T-helper 1 cell treated with Interleukin-12 subunit alpha and Interleukin-12 subunit beta and Interleukin-4 antibody, amounts not matched to agents 30 μg/mL and 1 μg/mL, for 36 hours (primary cell): ENCODE results near the gene RCC2.
"Not testable (repeated sequence)": the region's sequence is repeated elsewhere in the genome, so short reads cannot be mapped to it uniquely, and the experiment has no call there.

Source experiments
- H3K27ac Mint-ChIP-seq: one replicate; pipeline ENCODE4 v1.8.0; 2021; ENCODE audit warnings: mild to moderate bottlenecking, mixed read lengths
- H3K27me3 Mint-ChIP-seq: one replicate; pipeline ENCODE4 v1.8.0; 2021; ENCODE audit warnings: low read depth, mixed read lengths
- H3K36me3 Mint-ChIP-seq: one replicate; pipeline ENCODE4 v1.8.0; 2021; ENCODE audit warnings: low read depth, mixed read lengths
- H3K4me1 Mint-ChIP-seq: one replicate; pipeline ENCODE4 v1.8.0; 2021; ENCODE audit warnings: low read depth, mixed read lengths
- H3K4me3 Mint-ChIP-seq: one replicate; pipeline ENCODE4 v1.8.0; 2021; ENCODE audit warnings: mild to moderate bottlenecking, moderate library complexity, mixed read lengths
- H3K9me3 Mint-ChIP-seq: one replicate; pipeline ENCODE4 v1.8.0; 2021; ENCODE audit warnings: mixed read lengths

Gene RCC2

DNA sequence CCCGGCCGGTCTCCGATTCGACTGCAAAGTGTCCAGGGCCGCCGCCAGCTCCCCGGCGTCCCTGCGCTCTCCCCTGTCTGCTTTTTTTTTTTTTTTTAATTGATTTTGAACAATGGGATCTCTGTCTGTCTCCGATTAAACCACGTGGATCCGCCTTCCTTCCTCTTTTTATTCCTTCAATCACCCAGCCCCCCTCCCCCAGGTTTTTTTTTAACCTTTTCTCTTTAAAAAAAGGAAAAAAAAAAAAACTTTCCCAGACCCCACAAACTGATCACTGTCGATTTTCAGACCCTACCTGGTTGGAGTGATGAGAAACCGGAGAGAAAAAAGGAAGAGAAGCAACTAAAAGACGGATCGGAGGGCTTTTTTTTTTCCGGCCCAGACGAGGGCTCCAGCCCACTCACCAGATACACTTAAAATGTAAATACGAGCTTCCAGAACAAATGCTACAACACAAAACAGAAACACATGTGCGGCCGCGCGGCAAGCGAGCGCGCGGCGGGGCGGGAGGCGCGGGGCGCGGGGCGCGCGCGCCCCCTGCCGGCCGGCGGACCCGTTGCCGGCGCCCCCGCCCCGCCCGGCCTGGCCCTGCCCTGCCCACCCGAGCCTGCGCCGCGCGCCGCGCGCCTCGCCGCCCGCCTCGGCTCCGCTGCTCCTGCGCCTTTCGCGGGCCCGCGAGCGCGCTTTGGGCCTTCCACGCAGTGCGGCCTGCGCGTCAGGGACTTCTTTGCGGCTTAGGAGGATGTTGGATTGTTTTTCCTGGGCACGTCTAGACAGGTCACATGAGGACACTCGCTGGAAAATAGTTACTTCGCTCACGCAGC lies at the start of gene RCC2:
TSS of gene RCC2 (minus strand) at position 428 of the 824 bp plus-strand sequence. CDS start 1,163 bp downstream, outside the sequence.
- Mint-ChIP-seq H3K4me3 (peak within 1 kb of the TSS; percentile 95), H3K36me3 (peaks cover 9% of the 10 kb centered on the region), H3K27ac (peak within 1 kb of the TSS; percentile 96), H3K9me3 (no peaks in the 10 kb centered on the region), H3K27me3 (no peaks in the 10 kb centered on the region), H3K4me1 (peaks cover 38% of the 10 kb centered on the region)

DNA sequence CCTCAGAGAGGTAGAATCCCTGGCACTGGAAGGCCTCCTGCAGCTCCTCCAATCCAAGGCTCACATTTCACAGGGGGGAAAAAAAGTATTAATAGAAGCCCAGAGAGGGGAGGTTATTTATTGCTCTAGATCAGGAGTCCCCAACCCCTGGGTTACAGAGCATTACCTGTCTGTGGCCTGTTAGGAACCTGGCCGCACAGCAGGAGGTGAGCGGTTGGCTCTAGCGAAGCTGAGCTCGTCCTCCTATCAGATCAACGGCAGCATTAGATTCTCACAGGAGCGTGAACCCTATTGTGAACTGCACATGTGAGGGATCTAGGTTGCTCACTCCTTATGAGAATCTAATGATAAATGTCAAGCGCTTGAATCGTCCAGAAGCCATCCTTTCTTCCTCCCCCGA lies 46.8 kb upstream of the RCC2 start:
- H3K4me3 Mint-ChIP-seq, result no peak overlapping the region
- no peaks in the 10 kb centered on the region for H3K36me3 Mint-ChIP-seq
- no peaks in the 10 kb centered on the region for H3K27me3 Mint-ChIP-seq
- peaks cover 2% of the 10 kb centered on the region for H3K4me1 Mint-ChIP-seq
- H3K27ac Mint-ChIP-seq, result no peak overlapping the region
- H3K9me3 Mint-ChIP-seq, result no peaks in the 10 kb centered on the region

DNA sequence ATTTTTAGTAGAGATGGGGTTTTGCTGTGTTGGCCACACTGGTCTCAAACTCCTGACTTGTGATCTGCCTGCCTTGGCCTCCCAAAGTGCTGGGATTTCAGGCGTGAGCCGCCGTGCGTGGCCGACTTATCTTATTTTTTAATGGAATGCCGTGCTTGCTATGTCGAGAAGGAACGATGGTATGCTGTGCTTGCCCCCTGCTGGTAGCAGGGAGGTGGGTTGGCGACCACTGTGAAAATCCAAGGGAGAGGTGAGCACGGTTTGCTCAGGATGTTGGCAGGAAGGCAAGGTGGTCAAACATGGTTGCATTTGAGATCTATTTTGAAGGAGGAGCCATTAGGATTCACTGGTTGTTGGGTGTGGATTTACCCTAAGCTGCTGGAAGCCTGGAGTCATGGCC lies 45.8 kb upstream of the RCC2 start:
- no peak overlapping the region for H3K27ac Mint-ChIP-seq
- H3K4me1 Mint-ChIP-seq, result peaks cover 2% of the 10 kb centered on the region
- no peaks in the 10 kb centered on the region for H3K27me3 Mint-ChIP-seq
- no peak overlapping the region for H3K4me3 Mint-ChIP-seq
- H3K9me3 Mint-ChIP-seq, result no peaks in the 10 kb centered on the region
- H3K36me3 Mint-ChIP-seq, result no peaks in the 10 kb centered on the region

DNA sequence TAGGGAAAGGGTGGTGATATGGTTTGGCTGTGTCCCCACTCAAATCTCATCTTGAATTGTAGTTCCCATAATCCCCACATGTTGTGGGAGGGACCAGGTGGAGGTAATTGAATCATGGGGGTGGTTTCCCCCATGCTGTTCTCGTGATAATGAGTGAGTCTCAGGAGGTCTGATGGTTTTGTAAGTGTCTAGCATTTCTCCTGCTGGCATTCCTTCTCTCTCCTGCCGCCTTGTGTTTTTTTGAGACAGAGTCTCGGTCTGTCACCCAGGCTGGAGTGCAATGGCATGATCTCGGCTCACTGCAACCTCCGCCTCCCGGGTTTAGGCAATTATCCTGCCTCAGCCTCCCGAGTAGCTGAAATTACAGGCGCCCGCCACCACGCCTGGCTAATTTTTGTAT lies 42.5 kb upstream of the RCC2 start:
- not testable (repeated sequence) for H3K4me3 Mint-ChIP-seq, H3K9me3 Mint-ChIP-seq, H3K27me3 Mint-ChIP-seq, H3K4me1 Mint-ChIP-seq, H3K36me3 Mint-ChIP-seq, H3K27ac Mint-ChIP-seq

DNA sequence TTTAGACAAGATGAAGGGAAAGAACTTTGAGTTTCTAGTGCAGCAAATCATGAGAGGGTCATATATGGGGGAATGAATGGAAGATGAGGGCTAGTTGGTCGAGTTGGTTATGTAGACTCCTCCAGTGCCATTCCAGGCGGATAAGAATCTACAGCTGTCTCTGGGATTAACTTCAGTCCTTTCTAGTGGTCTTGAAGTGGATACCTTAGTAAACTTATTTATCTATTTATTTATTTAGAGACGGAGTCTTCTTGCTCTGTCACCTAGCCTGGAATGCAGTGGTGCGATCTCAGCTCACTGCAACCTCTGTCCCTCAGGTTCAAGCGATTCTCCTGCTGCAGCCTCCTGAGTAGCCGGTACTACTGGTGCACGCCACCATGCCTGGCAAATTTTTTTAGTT lies 41.4 kb upstream of the RCC2 start:
- no peak overlapping the region for H3K4me3 Mint-ChIP-seq
- H3K9me3 Mint-ChIP-seq, result no peaks in the 10 kb centered on the region
- H3K36me3 Mint-ChIP-seq, result no peaks in the 10 kb centered on the region
- H3K4me1 Mint-ChIP-seq, result no peaks in the 10 kb centered on the region
- no peak overlapping the region for H3K27ac Mint-ChIP-seq
- H3K27me3 Mint-ChIP-seq, result no peaks in the 10 kb centered on the region

DNA sequence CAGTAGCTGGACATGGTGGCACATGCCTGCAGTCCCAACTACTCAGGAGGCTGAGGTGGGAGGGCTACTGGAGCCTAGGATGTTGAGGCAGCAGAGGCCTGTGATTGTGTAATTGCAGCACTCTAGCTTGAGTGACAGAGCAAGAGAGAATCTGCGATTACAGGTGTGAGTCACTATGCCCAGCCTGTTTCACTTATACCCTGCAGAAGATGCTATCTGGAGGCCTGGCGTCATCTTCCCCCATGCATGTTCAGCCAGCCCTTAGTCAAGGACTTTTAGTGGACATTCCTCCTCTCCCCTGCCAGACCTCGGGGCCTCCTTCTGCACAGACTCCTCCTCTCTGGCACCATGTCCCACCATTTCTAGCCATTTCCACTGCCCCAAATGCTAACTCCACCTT lies 36.3 kb upstream of the RCC2 start:
- no peaks in the 10 kb centered on the region for H3K27me3 Mint-ChIP-seq
- no peaks in the 10 kb centered on the region for H3K36me3 Mint-ChIP-seq
- no peaks in the 10 kb centered on the region for H3K4me1 Mint-ChIP-seq
- no peak overlapping the region for H3K4me3 Mint-ChIP-seq
- no peak overlapping the region for H3K27ac Mint-ChIP-seq
- no peaks in the 10 kb centered on the region for H3K9me3 Mint-ChIP-seq

DNA sequence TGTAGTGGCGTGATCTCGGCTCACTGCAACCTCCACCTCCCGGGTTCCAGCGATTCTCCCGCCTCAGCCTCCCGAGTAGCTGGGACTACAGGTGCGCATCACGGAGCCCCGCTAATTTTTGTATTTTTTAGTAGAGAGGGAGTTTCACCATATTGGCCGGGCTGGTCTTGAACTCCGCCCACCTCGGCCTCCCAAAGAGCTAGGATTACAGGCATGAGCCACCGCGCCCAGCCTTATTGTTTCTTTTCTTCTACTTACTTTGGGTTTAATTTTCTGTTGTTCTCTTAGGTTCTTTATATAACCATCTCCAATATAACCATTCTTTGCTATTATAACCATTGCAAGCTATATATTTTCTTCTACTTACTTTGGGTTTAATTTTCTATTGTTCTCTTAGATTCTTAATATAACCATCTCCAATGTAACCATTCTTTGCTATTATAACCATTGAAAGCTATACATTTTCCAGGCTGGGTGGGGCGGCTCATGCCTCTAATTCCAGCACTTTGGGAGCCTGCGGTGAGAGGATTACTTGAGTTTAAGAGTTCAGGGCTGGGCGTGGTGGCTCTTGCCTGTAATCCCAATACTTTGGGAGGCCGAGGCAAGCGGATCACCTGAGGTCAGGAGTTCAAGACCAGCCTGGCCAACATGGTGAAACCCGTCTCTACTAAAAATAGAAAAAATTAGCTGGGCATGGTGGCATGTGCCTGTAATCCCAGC lies 35.5 kb upstream of the RCC2 start:
- H3K4me1 Mint-ChIP-seq, H3K4me3 Mint-ChIP-seq, H3K36me3 Mint-ChIP-seq, H3K27ac Mint-ChIP-seq, H3K27me3 Mint-ChIP-seq, H3K9me3 Mint-ChIP-seq: not testable (repeated sequence)

DNA sequence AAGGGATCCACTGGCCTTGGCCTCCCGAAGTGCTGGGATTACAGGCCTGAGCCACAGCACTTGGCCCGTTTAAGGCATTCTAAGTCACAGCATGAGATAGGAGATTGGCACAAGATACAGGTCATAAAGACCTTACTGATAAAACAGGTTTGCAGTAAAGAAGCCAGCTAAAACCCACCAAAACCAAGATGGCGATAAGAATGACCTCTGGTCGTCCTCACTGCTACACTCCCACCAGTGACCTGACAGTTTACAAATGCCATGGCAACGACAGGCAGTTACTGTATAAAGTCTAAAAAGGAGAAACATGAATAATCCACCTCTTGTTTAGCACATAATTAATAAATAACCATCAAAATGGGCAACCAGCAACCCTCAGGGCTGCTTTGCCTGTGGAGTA lies 33.3 kb upstream of the RCC2 start:
- Mint-ChIP-seq H3K27ac (no peak overlapping the region), H3K36me3 (no peaks in the 10 kb centered on the region), H3K4me1 (no peaks in the 10 kb centered on the region), H3K27me3 (no peaks in the 10 kb centered on the region), H3K4me3 (no peak overlapping the region), H3K9me3 (no peaks in the 10 kb centered on the region)

DNA sequence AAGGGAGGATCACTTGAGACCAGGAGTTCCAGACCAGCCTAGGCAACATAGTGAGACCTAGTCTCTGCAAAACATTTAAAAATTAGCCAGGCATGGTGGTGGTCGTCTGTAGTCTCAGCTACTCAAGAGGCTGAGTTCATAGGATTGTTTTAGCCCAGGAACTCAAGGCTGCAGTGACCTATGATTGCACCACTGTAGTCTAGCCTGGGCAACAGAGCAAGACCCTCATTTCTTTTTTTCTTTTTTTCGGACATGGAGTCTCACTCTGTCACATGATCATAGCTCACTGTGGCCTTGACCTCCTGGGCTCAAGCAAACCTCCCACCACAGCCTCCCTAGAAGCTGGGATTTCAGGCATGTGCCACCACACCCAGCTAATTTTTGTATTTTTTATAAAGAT lies 31.9 kb upstream of the RCC2 start:
- no peaks in the 10 kb centered on the region for H3K27me3 Mint-ChIP-seq
- no peaks in the 10 kb centered on the region for H3K9me3 Mint-ChIP-seq
- H3K27ac Mint-ChIP-seq, result no peak overlapping the region
- no peak overlapping the region for H3K4me3 Mint-ChIP-seq
- H3K4me1 Mint-ChIP-seq, result no peaks in the 10 kb centered on the region
- H3K36me3 Mint-ChIP-seq, result no peaks in the 10 kb centered on the region

DNA sequence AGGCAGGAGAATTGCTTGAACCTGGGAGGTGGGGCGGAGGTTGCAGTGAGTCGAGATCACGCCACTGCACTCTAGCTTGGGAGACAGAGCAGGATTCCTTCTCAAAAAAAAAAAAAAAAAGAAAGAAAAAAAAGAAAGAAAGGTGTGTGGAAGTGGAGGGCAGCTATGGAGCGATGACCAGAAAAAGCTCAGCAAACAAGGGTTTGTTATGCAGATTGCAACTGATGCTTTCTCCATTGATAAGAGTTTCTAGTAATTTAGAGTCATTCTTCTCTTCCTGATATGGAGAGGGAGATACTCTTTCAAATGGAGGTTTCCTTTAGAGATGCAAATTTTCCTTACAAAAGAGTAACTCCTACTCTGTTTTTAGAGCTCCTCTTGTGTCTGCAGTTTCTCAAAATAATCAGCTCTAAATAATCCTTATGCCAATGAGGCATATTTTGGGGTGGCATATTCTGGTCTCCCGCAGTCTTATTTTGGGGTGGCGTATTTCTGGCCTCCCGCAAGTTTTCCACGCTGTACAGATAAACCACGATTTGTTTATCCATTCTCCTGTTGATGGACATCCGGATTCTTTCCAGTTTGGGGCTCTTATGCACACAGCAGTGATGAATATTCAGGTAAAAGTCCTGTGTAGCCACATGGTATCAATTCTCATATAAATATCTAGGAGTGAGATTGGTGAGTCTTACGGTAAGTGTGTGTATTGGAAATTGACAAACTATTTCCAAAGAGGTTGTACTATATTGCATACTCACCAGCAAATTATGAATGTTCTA lies 30.7 kb upstream of the RCC2 start:
- H3K27me3 Mint-ChIP-seq, result peaks cover 3% of the 10 kb centered on the region
- H3K4me3 Mint-ChIP-seq, result no peak overlapping the region
- no peaks in the 10 kb centered on the region for H3K4me1 Mint-ChIP-seq
- no peaks in the 10 kb centered on the region for H3K36me3 Mint-ChIP-seq
- no peaks in the 10 kb centered on the region for H3K9me3 Mint-ChIP-seq
- no peak overlapping the region for H3K27ac Mint-ChIP-seq

DNA sequence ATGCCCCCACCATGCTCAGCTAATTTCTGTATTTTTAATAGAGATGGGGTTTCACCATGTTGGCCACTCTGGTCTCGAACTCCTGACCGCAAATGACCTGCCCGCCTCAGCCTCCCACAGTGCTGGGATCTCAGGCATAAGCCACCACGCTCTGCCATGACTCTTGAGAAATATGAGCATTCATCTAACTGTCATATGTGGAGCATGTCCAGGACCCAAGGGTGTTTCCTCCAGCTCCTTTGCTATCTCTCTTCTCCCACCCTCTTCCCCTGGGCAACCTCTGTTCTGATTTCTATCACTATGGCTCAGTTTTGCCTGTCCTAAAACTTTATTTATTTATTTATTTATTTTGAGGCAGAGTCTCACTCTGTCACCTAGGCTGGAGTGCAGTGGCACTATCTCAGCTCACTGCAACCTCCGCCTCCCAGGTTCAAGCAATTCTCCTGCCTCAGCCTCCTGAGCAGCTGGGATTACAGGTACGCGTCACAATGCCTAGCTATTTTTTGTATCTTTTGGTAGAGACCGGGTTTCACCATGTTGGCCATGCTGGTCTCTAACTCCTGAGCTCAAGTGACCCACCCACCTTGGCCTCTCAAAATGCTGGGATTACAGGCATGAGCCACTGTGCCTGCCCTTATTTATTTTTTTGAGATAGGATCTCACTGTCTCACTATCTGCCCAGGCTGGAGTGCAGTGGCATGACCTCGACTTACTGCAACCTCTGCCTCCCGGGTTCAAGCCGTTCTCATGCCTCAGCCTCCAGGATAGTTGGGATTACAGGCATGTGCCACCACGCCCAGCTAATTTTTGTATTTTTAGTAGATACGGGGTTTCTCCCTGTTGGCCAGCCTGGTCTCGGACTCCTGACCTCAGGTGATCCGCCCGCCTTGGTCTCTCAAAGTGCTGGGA lies 29.1 kb upstream of the RCC2 start:
- not testable (repeated sequence) for H3K27me3 Mint-ChIP-seq, H3K4me1 Mint-ChIP-seq, H3K27ac Mint-ChIP-seq, H3K9me3 Mint-ChIP-seq, H3K36me3 Mint-ChIP-seq, H3K4me3 Mint-ChIP-seq

DNA sequence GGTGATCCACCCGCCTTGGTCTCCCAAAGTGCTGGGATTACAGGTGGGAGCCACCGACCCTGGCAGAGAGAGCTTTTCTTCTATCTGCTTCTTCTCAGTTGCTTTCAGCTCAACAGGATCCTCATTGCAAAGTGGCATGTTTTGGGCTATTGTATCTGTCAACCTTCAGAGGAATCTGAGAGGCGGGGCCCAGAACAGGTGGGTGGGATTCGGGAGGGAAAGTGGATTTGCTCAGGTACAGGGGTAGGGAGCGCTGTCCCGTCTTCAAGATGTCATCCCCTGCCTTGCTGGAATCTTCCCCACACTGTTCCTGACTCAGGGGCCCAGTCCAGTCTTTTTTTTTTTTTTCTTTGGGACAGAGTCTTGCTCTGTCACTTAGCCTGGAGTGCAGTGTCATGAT lies 26.9 kb upstream of the RCC2 start:
- Mint-ChIP-seq H3K4me3 (no peak overlapping the region), H3K9me3 (no peaks in the 10 kb centered on the region), H3K36me3 (no peaks in the 10 kb centered on the region), H3K4me1 (no peaks in the 10 kb centered on the region), H3K27ac (no peak overlapping the region), H3K27me3 (peaks cover 4% of the 10 kb centered on the region)

DNA sequence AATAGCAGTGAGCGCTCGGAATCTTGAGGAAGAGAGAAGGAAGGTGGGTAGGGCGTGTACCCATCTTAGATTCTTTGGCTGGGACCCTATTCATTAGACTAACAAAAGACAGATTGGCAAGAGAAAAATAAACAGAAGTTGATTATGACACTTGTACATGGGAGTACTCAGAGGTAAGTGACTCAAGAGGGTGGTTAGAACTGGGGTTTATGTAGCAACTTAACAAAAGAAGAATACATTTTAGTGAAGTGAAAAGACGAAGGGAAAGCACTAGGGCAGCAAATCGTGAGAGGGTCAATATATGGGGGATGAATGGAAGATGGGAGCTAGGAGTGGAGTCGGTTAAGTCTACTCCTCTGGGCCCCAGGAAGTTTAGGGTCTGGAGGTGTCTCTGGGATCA lies 25.8 kb upstream of the RCC2 start:
- Mint-ChIP-seq H3K27ac (no peak overlapping the region), H3K36me3 (no peaks in the 10 kb centered on the region), H3K9me3 (no peaks in the 10 kb centered on the region), H3K4me3 (no peak overlapping the region), H3K4me1 (no peaks in the 10 kb centered on the region), H3K27me3 (peaks cover 4% of the 10 kb centered on the region)

DNA sequence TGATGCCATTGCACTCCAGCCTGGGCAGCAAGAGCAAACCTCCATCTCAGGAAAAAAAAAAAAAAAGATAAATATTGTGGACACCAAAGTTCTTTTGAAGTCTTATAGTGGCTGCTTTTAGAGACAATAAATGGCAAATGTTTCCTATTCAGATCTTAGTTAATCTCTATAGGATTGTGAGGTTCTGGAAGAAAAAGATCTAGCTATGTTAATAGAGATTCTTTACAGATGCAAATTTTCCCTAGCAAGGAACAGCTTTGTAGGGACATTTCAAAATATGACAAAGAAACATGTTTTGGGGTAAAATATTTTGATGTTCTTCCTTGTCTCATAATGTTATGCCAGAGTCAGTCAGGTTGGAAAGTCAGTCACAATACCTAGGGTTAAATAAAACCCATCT lies 24.5 kb upstream of the RCC2 start:
- no peaks in the 10 kb centered on the region for H3K4me1 Mint-ChIP-seq
- H3K36me3 Mint-ChIP-seq, result no peaks in the 10 kb centered on the region
- no peak overlapping the region for H3K27ac Mint-ChIP-seq
- no peak overlapping the region for H3K4me3 Mint-ChIP-seq
- H3K9me3 Mint-ChIP-seq, result no peaks in the 10 kb centered on the region
- H3K27me3 Mint-ChIP-seq, result peaks cover 4% of the 10 kb centered on the region
